Stimulated activated CD4-positive, alpha-beta T cell treated with anti-CD3 and anti-CD28 coated beads, Interleukin-12 subunit alpha, Interleukin-12 subunit beta, amount 100 ng/mL, for 4 hours (primary cell): ENCODE results near the gene LIMS2.
A peak's percentile ranks its signal among the peaks of the same experiment; 100 is the strongest.

ENCODE experiments used
- DNase-seq: peaks from one replicate; pipeline ENCODE4 v3.0.0-alpha.2; 2020

The LIMS2 gene

GRCh38 chr2:127700527-127701192 is 25.3 kb upstream of the LIMS2 start:
- no peak for DNase-seq

- DNase-seq, result no peak
Measured at GRCh38 chr2:127698553-127699355, 23.4 kb upstream of the LIMS2 start.

GRCh38 chr2:127697482-127698180 is 22.3 kb upstream of the LIMS2 start:
- DNase-seq, result no peak

- DNase-seq, result peak; percentile 54
Measured at GRCh38 chr2:127695491-127696472, 20.5 kb upstream of the LIMS2 start.

- DNase-seq, result no peak
Measured at GRCh38 chr2:127694986-127695385, 19.7 kb upstream of the LIMS2 start.

- no peak for DNase-seq
Measured at GRCh38 chr2:127690696-127691095, 15.4 kb upstream of the LIMS2 start.

- no peak for DNase-seq
Measured at GRCh38 chr2:127688405-127688804, 13.1 kb upstream of the LIMS2 start.

- DNase-seq, result no peak
Measured at GRCh38 chr2:127685410-127686080, 10.2 kb upstream of the LIMS2 start.

- no peak for DNase-seq
Measured at GRCh38 chr2:127683757-127684156, 8.4 kb upstream of the LIMS2 start.

- DNase-seq, result no peak
Measured at GRCh38 chr2:127683056-127683455, 7.7 kb upstream of the LIMS2 start.

GRCh38 chr2:127681976-127682857 is 6.9 kb upstream of the LIMS2 start:
- no peak for DNase-seq

GRCh38 chr2:127681288-127681804 is 6.0 kb upstream of the LIMS2 start:
- DNase-seq, result no peak

GRCh38 chr2:127680706-127681287 is 5.5 kb upstream of the LIMS2 start:
- no peak for DNase-seq

- DNase-seq, result no peak
Measured at GRCh38 chr2:127679680-127680361, 4.5 kb upstream of the LIMS2 start.

GRCh38 chr2:127678991-127679390 is 3.7 kb upstream of the LIMS2 start:
- DNase-seq, result no peak

GRCh38 chr2:127678531-127678930 is 3.2 kb upstream of the LIMS2 start:
- no peak for DNase-seq

GRCh38 chr2:127676906-127677305 is 1.6 kb upstream of the LIMS2 start:
- DNase-seq, result no peak

- DNase-seq, result peak; percentile 23
Measured at GRCh38 chr2:127674241-127675209, 805 bp downstream of the LIMS2 start.
